ENCODE results near the gene RNF214. TPM values are rescaled to one million over a fixed set of nuclear protein-coding genes. Genes with fewer than 3 reads are reported as not detected.
A peak's percentile ranks its signal among the peaks of the same experiment; 100 is the strongest.

The RNF214 gene
- total RNA-seq, 2 experiments from 2014 or later = 16.6 to 17.3 TPM

DNA sequence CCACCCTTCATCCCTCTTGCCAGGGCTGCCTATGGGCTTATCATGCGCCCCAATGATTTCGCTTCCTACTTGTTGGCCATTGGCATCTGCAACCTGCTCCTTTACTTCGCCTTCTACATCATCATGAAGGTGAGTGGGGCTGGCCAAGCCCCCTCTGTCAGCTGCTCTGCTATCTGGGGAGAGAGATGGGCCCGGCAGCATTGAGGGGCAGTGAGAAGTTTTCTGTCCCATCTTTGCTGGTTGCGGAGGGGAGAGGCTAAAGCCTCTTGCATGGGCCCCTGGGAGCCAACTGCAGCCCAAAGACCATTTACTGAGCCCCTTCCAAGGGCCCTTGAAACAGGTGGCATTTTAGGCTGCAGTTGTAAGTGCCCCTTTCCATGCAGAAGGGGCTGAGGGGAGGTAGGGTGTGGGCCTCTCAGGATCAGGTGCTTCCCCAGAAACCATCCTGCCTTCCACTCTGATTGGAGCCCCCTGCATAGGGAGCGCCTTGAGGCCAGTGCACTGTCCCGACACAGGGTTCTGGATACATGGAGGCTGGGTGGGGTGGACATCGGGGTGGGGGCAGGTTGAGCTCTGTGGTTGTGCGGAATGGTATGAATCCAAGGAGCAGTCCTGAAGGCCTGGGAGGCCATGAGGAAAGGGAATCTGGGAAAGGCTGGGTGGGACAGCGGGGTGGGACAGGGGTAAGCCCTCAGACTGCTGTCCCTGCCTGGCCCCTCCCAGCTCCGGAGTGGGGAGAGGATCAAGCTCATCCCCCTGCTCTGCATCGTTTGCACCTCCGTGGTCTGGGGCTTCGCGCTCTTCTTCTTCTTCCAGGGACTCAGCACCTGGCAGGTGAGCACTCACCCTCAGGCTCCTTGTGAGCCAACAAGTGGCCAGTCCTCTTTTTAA lies 39.1 kb upstream of the RNF214 start:
- Mint-ChIP-seq H3K27ac (no peak overlapping the region), H3K4me1 (no peaks in the 10 kb centered on the region), H3K36me3 (peaks cover 6% of the 10 kb centered on the region), H3K27me3 (no peaks in the 10 kb centered on the region), H3K4me3 (no peak overlapping the region), H3K9me3 (no peaks in the 10 kb centered on the region)
- no peak for DNase-seq

DNA sequence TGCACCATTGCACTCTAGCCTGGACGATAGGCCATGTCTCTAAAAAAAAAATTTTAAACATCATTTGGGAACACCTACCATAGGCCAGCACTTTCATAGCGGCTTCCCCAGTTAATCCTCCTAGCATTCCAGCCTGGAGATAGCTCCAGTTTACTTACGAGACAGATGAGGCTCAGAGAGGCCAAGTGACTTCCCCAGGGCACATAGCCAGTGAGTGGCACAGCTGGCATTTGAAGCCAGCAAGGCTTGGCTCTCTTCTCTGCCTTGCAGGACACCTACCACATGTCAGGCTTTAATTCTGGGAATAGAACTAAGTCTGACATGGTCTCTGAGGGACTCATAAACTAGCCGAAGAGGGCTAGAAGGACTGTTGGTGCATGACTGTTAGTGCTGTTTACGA lies 38.2 kb upstream of the RNF214 start:
- Mint-ChIP-seq H3K27ac (no peak overlapping the region), H3K4me1 (no peaks in the 10 kb centered on the region), H3K36me3 (peaks cover 4% of the 10 kb centered on the region)

DNA sequence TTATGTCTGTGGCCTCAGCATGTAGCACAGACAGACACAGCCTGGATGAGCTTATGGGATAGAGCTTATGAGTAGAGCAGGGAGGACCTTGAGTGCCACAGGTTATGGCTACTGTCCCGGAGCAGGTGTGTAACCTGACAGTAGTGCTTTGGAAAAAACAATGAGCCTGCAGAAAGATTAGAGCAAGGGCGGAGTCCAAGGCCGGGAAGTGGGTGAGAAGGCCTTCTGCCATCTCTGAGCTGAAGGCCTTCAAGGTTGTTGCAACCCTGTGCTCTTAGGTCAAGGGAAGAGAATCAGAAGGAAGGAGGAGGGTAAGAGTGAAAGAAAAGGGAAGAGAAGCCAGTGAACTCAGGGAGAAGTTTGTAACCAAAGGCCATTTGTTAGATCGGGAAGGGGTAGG lies 37.2 kb upstream of the RNF214 start:
- Mint-ChIP-seq H3K36me3 (peaks cover 4% of the 10 kb centered on the region), H3K4me1 (no peaks in the 10 kb centered on the region), H3K9me3 (no peaks in the 10 kb centered on the region), H3K27ac (peak overlapping the region; percentile 47), H3K4me3 (peak overlapping the region; percentile 26), H3K27me3 (no peaks in the 10 kb centered on the region)
- no peak for DNase-seq

More for the DNA sequence above, 38.2 kb upstream of the RNF214 start:
- no peak for DNase-seq
- no peaks in the 10 kb centered on the region for H3K9me3 Mint-ChIP-seq
- no peaks in the 10 kb centered on the region for H3K27me3 Mint-ChIP-seq
- no peak overlapping the region for H3K4me3 Mint-ChIP-seq

DNA sequence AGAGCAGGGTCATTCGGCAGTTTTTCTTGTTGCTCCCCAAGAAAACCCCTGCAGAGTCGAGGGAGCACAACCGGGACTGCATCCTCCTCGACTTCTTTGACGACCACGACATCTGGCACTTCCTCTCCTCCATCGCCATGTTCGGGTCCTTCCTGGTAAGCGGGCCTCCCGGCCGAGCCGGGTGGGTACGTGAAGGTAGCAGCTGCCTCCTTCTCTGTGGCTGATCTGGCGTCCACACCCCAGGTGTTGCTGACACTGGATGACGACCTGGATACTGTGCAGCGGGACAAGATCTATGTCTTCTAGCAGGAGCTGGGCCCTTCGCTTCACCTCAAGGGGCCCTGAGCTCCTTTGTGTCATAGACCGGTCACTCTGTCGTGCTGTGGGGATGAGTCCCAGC lies 36.7 kb upstream of the RNF214 start:
- no peaks in the 10 kb centered on the region for H3K27me3 Mint-ChIP-seq
- no peak for DNase-seq
- no peaks in the 10 kb centered on the region for H3K9me3 Mint-ChIP-seq
- no peak overlapping the region for H3K27ac Mint-ChIP-seq
- no peaks in the 10 kb centered on the region for H3K4me1 Mint-ChIP-seq
- no peak overlapping the region for H3K4me3 Mint-ChIP-seq
- H3K36me3 Mint-ChIP-seq = peaks cover 4% of the 10 kb centered on the region

DNA sequence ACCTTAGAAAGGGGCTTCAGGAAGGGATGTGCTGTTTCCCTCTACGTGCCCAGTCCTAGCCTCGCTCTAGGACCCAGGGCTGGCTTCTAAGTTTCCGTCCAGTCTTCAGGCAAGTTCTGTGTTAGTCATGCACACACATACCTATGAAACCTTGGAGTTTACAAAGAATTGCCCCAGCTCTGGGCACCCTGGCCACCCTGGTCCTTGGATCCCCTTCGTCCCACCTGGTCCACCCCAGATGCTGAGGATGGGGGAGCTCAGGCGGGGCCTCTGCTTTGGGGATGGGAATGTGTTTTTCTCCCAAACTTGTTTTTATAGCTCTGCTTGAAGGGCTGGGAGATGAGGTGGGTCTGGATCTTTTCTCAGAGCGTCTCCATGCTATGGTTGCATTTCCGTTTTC lies 35.5 kb upstream of the RNF214 start:
- Mint-ChIP-seq H3K36me3 (peaks cover 4% of the 10 kb centered on the region), H3K9me3 (no peaks in the 10 kb centered on the region), H3K27me3 (no peaks in the 10 kb centered on the region), H3K4me1 (no peaks in the 10 kb centered on the region), H3K4me3 (no peak overlapping the region), H3K27ac (no peak overlapping the region)
- DNase-seq = no peak

DNA sequence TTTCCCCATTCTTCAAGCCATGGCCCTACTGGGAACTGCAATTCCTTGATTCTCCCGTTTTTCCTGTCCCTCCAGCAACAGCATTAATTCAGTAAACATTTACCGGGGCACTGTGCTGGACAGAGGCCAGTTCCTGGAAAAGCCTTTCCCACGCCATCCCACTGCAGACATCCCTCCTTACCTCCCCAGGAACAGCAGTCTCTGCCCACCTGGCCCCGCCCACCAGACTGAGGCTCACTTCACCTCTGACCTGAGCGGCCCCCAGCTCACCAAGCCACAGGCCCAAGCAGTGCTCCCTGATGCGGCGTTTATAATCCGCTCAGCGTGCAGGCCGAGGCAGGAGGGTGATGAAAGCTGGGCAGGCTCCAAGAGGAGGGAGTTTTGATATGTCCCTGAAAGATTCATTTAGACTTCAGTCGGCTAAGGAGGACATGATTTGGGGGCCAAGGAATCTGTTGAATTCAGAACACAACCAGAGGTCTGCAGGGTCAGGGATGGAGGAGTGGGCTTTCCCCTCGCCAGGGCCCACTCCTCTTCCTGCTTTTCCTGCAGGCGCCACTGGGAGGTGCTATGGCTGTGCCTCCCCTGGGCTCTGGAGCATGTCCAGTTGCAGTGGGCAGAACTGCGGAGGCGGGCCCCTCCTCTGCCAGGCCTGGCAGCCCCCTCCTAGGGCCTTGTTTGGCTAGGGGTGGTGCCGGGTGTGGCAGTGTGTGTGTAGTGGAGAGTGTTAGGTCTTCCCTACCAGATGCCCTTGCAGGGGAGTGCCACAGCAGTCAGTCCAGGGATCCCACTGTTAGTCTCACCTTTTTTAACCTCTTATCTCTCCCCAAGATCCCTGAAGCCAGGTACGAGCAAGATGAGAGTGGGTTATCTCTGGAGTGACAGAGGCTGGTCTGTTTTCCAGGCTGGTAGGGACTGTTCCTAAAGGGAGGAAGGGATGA lies 34.7 kb upstream of the RNF214 start:
- H3K4me3 Mint-ChIP-seq = no peak overlapping the region
- DNase-seq = no peak
- H3K4me1 Mint-ChIP-seq = no peaks in the 10 kb centered on the region
- H3K36me3 Mint-ChIP-seq = peaks cover 4% of the 10 kb centered on the region
- no peaks in the 10 kb centered on the region for H3K27me3 Mint-ChIP-seq
- no peak overlapping the region for H3K27ac Mint-ChIP-seq
- H3K9me3 Mint-ChIP-seq = no peaks in the 10 kb centered on the region

DNA sequence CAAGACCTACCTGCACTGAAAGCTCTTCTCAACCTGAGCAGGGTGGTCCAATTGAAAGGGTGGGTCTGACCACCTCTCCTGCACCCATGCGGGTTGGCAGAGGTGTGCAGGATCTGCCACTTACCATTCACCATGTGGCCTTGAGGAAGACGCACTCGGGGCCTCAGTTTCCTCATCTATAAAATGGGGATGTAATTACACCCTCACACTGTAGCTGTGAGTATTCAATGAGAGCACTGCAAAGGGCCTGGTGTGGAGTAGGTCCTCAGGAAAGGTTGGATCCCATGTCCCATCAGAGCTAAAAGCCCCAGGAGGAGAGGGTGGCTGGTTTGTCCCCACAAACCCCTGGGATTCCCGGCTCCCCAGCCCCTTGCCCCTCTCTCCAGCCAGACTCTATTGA lies 33.9 kb upstream of the RNF214 start:
- Mint-ChIP-seq H3K4me1 (no peaks in the 10 kb centered on the region), H3K36me3 (peaks cover 5% of the 10 kb centered on the region), H3K4me3 (no peak overlapping the region), H3K27ac (no peak overlapping the region), H3K9me3 (no peaks in the 10 kb centered on the region), H3K27me3 (no peaks in the 10 kb centered on the region)
- DNase-seq = no peak

DNA sequence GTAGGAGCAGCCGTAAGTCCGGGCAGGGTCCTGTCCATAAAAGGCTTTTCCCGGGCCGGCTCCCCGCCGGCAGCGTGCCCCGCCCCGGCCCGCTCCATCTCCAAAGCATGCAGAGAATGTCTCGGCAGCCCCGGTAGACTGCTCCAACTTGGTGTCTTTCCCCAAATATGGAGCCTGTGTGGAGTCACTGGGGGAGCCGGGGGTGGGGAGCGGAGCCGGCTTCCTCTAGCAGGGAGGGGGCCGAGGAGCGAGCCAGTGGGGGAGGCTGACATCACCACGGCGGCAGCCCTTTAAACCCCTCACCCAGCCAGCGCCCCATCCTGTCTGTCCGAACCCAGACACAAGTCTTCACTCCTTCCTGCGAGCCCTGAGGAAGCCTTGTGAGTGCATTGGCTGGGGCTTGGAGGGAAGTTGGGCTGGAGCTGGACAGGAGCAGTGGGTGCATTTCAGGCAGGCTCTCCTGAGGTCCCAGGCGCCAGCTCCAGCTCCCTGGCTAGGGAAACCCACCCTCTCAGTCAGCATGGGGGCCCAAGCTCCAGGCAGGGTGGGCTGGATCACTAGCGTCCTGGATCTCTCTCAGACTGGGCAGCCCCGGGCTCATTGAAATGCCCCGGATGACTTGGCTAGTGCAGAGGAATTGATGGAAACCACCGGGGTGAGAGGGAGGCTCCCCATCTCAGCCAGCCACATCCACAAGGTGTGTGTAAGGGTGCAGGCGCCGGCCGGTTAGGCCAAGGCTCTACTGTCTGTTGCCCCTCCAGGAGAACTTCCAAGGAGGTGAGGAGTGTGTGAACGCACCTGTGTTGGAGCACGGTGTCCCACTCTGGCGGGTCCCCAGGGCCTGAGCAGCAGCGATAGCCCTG lies 33.2 kb upstream of the RNF214 start, which contains the start of gene TAGLN:
TSS of gene TAGLN (plus strand) at position 318 of the 863 bp plus-strand sequence. CDS start 3,644 bp downstream, outside the sequence.
- no peaks in the 10 kb centered on the region for H3K9me3 Mint-ChIP-seq
- no peak for DNase-seq
- H3K27me3 Mint-ChIP-seq = no peaks in the 10 kb centered on the region

DNA sequence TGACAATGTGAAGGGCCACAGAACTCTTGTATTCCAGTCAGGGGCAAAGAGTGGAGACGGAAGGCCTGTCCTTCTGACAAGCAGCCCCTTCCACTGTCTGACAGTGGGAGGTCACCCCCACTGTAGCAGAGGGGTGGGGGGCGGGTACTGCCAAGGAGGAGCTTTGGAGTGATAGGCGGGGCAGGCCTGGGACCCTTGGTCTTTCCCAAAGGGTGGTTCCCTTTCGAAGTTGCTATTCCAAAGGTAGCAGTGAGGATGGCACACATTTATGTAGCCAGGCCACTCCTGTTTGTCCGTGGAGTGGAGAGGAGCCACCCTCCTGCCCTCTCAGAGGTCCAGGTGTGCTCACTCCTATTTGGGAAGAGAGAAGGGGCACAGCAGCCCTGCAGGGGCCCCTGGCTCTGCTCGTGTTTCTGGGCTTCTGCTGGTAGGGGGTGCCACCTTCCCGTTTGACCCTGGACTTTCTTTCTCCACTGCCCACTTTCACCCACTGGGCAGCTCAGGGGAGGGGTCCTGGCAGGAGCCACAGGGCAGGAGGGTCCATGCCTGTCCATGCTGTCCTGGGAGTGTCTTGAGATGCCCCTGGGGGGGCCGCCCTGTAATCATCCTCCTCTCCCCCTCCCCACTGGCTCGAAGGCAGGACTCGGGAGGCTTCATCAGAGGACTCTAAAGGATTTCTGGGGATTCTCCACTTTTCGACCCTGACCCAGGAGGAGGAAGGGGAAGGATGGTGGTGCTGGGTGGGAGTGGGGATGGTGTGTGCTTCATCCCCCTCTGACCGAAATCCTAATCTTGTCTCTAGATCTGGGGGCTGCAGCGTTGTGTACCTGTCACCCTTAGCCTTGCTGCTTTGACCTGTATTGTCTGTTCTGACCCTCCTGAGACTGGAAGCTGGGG lies 32.3 kb upstream of the RNF214 start:
- no peak for DNase-seq
- H3K9me3 Mint-ChIP-seq = no peaks in the 10 kb centered on the region
- H3K4me1 Mint-ChIP-seq = peaks cover 2% of the 10 kb centered on the region
- peaks cover 7% of the 10 kb centered on the region for H3K36me3 Mint-ChIP-seq
- H3K4me3 Mint-ChIP-seq = no peak overlapping the region
- no peak overlapping the region for H3K27ac Mint-ChIP-seq
- no peaks in the 10 kb centered on the region for H3K27me3 Mint-ChIP-seq

More for the DNA sequence above, 33.2 kb upstream of the RNF214 start, which contains the start of gene TAGLN:
- H3K27ac Mint-ChIP-seq = no peak within 1 kb of the TSS
- H3K4me3 Mint-ChIP-seq = no peak within 1 kb of the TSS
- peaks cover 6% of the 10 kb centered on the region for H3K36me3 Mint-ChIP-seq
- no peaks in the 10 kb centered on the region for H3K4me1 Mint-ChIP-seq

DNA sequence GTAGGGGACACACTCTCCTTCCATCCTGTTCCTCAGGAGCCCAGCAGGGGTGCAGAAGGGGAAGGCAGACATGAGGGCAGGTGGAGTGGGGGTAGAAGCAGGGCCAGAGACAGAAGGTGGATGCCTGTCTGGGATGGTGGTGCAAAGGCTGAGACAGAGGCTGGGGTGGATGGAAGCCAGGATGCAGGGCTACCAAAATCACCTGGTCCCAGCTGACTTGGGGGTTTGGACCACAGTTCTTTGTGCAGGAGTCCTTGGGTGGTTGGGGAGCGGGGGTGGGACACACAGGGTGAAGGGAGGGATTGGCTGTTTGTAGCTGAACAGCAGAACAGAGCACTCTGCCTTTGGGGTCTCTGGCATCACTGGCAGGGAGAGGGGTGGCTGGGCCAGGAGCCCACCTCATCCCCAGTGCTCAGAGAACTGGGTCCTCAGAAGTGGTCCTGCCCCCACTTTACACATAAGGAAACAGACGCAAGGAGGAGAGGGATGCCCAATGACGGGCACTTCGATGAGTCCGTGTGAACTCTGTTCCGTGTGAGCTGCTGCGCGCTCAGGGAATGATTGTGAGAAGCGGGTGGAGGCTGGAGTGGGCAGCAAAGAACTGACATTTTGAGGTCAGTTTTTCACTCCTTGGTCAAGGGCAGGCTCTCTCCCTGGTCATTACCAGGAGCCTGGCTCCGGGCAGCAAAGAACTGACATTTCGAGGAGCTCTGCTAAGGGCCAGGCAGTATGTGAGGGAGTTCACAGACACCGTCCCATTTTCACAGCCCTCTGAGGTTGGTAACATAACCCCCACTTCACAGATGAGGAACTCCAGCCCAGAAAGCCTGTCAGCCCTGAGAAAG lies 31.4 kb upstream of the RNF214 start:
- Mint-ChIP-seq H3K9me3 (no peaks in the 10 kb centered on the region), H3K27ac (no peak overlapping the region), H3K36me3 (peaks cover 5% of the 10 kb centered on the region)

DNA sequence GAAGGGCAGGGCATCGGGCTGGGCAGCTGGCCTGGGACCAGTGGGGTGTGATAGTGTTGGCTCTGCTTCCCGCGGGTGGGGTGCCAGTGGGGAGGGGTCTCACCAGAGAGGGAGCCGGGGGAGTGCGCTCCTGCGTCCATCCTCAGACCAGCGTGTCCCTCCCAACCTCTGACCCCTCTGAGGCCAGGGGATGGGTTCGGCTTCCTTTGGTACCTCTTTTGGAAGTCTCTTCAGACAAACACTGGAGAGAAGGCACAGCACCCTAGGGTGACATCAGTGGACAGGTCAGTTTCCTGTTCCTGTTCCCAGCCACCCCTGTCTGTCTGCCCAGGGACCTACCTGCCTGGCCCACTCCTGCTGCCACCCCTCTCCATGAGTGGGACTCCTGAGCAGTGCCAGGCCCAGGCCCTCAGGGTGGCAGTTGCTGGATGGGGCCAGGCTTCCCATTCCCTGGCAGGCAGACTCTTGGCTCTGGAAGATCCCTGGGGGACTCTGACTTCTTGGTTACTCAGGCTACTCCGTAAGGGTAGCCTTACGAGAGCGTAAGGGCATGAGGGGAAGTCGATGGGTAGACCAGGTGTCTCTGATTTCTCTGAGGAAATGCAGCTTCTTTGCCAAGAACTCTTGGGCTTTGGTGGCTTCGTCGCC lies 30.7 kb upstream of the RNF214 start:
- Mint-ChIP-seq H3K27ac (no peak overlapping the region), H3K4me3 (no peak overlapping the region), H3K9me3 (no peaks in the 10 kb centered on the region), H3K4me1 (peaks cover 2% of the 10 kb centered on the region), H3K36me3 (peaks cover 5% of the 10 kb centered on the region), H3K27me3 (no peaks in the 10 kb centered on the region)
- DNase-seq = no peak

More for the DNA sequence above, 31.4 kb upstream of the RNF214 start:
- no peak for DNase-seq
- Mint-ChIP-seq H3K27me3 (no peaks in the 10 kb centered on the region), H3K4me3 (no peak overlapping the region), H3K4me1 (peaks cover 2% of the 10 kb centered on the region)

DNA sequence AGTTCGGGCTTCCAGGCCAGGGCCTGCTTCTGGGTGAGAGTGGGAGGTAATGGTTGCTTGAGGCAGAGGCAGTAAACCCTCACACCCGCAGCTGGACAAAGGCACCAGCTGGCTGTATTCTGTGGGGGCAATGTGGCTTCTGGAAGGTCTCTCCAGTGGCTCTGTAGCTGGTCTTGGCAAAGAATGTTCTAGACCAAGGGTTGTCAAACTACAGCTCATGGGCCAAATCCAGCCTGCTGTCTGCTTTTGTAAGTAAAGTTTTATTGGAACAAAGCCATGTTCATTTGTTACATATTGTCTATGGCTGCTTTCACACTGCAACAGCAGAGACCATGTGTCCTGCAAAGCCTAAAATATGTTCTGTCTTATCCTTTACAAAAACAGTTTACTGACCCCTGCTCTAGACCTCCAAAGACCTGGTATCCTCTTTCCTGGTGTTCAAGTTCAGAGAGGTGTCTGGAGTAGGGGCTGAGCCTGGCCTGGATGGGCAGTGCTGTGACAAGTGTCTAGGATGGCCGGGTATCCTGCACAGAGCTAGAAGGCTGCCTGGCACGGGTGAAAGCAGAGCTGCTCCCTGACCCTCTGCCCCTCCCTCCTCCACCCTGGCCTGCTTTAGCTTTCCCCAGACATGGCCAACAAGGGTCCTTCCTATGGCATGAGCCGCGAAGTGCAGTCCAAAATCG lies 29.9 kb upstream of the RNF214 start:
- no peak overlapping the region for H3K27ac Mint-ChIP-seq

More for the DNA sequence above, 29.9 kb upstream of the RNF214 start:
- no peaks in the 10 kb centered on the region for H3K27me3 Mint-ChIP-seq
- H3K9me3 Mint-ChIP-seq = no peaks in the 10 kb centered on the region
- H3K4me1 Mint-ChIP-seq = peaks cover 2% of the 10 kb centered on the region
- H3K4me3 Mint-ChIP-seq = no peak overlapping the region
- peaks cover 5% of the 10 kb centered on the region for H3K36me3 Mint-ChIP-seq
- no peak for DNase-seq
